CD4-positive, alpha-beta T cell treated with Interleukin-17A for 1 hour (primary cell): ENCODE data around the gene TP53TG3F.
"Not testable (repeated sequence)": the region's sequence is repeated elsewhere in the genome, so short reads cannot be mapped to it uniquely, and the experiment has no call there.

ENCODE experiments used
- DNase-seq: peaks from one replicate; pipeline ENCODE4 v3.0.0-alpha.2; 2020

TP53TG3F gene

GRCh38 chr16:33459312-33459711 lies at the start of gene TP53TG3F:
TP53TG3F (plus strand) TSS chr16:33459612; CDS start chr16:33459680, 68 bp downstream.
- DNase-seq = not testable (repeated sequence)

GRCh38 chr16:33491611-33492010 lies 32.2 kb downstream of the TP53TG3F start:
- not testable (repeated sequence) for DNase-seq

- not testable (repeated sequence) for DNase-seq
Measured at GRCh38 chr16:33507231-33507630, 47.8 kb downstream of the TP53TG3F start.

- not testable (repeated sequence) for DNase-seq
Measured at GRCh38 chr16:33509070-33509469, 49.7 kb downstream of the TP53TG3F start.

GRCh38 chr16:33509906-33510305 lies 50.5 kb downstream of the TP53TG3F start:
- DNase-seq = not testable (repeated sequence)
